Amniotic epithelial cell (primary cell): ENCODE data around the gene C15orf40.

Experiments used
- DNase-seq: peaks from one replicate; pipeline ENCODE4 v3.0.0-alpha.2; 2010; ENCODE audit warnings: low read depth

C15orf40 gene

GRCh38 chr15:82993144-82993543 is 18.3 kb downstream of the C15orf40 start:
- DNase-seq, result no peak

- DNase-seq, result no peak
Measured at GRCh38 chr15:82992436-82992998, 18.9 kb downstream of the C15orf40 start.

- DNase-seq, result peak; percentile 23
Measured at GRCh38 chr15:82986442-82986780, 25.0 kb downstream of the C15orf40 start.

DNA sequence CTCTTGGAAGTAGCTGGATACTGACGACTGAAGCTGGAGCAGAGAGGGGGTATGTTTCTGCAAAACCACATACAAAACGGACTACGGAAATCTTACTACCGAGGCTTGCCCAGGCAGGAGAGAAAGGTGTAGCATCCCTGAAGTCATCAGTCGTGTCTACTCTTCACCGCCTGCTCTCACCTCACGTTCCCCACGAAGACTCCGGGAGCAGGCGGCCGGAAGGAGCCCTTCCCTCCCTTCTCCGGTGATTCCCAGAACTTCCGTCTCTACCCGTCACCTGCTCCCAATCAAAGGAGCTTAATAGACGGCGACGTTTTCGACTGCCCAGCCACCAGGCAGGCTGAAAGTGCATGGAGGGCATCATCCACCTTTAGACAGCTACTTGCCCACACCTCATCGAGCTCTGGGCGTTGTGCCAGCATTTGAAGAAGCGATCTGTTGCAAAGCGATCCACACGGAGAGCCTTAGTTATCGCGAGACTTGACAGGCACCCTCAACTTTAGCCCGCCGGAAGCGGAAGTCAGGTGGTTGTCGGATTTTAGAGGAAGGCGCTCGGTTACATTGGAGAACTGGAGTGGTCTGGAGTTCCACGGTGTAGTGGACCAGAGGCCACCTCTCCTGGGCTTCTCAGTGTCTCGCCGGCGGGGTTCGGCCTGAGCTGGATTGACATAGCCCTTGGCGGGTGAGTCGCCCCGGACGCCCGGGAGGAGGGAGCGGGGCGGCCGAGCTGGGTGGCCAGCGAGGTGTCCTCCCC is 25.6 kb downstream of the C15orf40 start, which contains the start of gene RAMAC:
Gene RAMAC, plus strand, starts transcription at position 523 of the 754 bp plus-strand sequence. CDS start 2,809 bp downstream, outside the sequence.
- DNase-seq, result peak; percentile 94

DNA sequence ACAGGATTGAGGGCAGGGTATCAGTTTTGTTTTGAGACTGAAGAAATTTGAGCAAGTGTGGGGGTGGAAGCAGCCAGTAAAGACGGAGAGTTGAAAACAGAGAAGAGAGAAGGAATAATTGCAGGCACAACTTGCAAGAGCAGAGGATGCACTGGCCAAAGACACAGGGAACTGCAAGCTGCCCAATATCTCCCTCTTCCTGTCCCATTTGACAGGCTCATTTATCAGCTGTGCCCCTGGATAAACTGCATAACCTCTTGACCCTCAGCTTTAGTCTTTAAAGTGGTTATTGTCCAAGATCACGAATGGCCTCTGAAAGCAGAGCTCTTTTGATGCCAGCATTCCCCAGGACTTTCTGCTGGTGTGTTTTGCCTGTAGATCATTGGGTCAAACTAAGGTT is 30.5 kb downstream of the C15orf40 start:
- no peak for DNase-seq

DNA sequence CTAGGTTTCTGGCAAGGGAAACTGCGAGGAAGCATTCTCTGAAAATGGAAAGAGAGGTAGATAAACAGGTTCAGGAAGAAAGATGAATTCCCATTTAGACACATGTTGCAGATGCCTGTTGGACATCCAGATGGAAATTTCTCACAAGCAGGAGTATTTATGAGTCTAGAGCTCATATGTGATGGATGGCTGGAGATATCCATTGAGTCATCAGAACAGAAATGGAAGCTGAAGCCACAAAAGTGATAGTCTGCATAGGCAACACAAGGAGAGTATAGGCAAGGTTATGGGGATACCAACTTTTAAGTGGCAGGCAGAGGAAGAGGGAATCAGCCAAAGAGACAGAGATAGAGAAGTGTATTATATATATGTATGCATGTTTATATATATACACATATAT is 31.7 kb downstream of the C15orf40 start:
- peak; percentile 83 for DNase-seq

DNA sequence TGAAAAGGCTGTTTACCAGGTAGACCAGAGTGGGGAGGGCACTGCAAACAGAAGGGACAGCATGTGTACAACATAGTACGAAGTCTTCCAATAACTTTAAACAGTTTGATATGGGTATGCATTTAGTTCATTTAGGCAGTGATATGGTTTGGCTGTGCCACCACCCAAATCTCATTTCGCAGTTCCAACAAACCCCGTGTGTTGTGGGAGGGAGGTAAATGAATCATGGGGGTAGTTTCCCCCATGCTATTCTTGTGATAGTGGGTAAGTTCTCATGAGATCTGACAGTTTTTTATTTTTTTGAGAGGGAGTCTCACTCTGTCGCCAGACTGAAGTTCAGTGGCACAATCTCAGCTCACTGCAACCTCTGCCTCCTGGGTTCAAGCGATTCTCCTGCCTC is 33.0 kb downstream of the C15orf40 start:
- DNase-seq, result no peak

DNA sequence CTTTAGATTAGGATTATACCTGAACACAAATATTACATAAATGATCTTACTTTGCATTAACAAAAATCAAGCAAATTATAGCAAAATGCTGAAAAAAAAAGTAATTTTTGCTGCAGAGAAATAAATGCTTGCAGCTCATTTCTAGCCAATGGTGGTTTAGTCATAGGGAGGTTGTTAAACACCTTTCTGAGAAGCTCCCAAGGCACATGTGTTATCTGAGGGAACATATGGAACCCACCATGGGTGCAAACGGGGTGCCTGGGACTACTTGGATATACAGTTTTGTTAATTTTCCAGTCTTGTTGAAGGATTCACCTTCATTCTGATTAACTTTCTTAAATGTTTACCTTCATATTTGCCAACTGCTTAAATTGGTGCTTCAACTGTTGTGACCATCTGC is 34.4 kb downstream of the C15orf40 start:
- no peak for DNase-seq

DNA sequence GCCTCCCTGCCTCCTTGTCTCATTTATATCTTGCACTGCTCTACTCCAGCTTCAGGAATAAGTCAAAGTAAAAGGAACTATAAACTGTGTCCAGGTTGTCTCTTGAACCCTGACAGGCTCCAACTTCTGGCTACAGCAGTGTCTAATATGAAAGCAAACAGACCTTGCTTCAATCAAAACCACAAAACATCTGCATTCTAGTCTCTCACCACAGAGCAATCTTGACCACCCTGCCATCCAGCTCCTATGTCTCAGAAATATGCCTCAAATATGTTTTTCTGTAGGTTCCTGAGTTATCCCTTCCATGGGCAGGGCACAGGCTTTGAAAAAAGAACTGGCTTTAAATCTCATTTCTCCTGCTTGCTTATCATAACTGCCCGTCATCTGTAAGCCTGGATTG is 38.4 kb downstream of the C15orf40 start:
- DNase-seq, result peak; percentile 74

GRCh38 chr15:82971218-82971984 is 40.0 kb downstream of the C15orf40 start:
- DNase-seq, result peak; percentile 10

- DNase-seq, result peak; percentile 15
Measured at GRCh38 chr15:82970696-82971095, 40.7 kb downstream of the C15orf40 start.

DNA sequence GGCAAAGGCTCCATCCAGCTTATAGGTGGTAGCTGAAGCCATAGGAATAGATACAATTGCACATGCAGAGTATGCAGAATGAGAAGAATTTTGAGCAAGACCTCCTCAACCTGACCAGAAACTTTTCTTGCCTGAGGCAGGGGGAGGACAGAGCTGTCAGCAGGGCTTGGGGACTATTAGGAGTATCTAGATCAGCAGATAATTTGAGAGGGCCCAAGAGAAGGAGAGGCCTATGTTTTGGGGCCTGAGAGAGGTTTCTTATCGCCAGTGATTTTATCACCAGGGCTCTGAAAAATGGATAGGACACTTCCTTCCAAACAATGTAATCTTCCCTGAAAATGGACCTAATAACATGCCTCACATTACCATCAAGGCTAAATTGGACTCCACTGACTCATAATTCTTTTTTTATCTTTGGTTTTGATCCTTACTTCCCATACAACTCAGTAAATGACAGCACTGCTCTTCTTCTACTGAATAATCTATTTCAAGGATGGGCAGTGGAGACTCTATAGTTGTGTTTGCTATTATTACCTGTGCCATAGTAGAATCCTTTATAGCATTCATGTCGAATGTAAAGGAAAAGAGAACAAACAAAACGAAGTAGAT is 41.3 kb downstream of the C15orf40 start:
- peak; percentile 18 for DNase-seq

DNA sequence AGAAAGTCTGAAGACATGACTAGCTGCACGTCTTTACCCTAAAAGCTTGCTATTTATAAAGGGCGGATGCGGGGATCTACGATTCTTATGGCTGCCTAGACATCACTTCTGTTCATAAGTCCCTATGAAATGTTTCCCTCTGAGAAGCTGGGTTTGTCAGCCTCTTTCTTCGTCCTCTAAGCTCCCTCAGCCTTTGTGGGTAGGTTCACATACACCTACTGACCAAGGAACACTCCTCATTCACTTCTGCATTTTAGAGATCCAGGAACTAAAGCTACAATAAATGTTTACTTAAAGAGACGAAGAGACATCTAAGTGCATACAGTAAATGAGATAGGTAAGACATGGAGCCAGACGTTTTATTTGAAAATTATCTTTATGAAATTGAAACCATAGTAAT is 42.1 kb downstream of the C15orf40 start:
- no peak for DNase-seq

GRCh38 chr15:82968066-82968465 is 43.4 kb downstream of the C15orf40 start:
- peak; percentile 93 for DNase-seq

GRCh38 chr15:82966671-82967071 is 44.8 kb downstream of the C15orf40 start:
- DNase-seq, result no peak

DNA sequence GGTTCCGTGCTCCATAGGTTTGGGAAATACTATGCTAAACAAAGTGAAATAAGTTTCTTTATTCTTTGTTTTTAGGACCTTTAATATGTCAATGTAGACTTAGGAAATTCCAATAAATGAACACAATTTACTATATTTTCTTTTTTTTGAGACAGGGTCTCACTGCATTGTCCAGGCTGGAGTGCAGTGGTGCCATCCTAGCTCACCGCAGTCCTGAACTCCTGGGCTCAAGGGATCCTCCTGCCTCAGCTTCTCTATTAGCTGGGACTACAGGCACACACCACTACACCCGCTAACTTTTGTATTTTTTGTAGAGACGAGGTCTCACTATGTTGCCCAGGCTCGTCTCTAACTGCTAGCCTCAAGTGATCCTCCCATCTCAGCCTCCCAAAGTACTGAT is 46.5 kb downstream of the C15orf40 start:
- no peak for DNase-seq

GRCh38 chr15:82963471-82964341 is 47.7 kb downstream of the C15orf40 start:
- DNase-seq, result peak; percentile 33

GRCh38 chr15:82960766-82961165 is 50.7 kb downstream of the C15orf40 start:
- DNase-seq, result no peak

DNA sequence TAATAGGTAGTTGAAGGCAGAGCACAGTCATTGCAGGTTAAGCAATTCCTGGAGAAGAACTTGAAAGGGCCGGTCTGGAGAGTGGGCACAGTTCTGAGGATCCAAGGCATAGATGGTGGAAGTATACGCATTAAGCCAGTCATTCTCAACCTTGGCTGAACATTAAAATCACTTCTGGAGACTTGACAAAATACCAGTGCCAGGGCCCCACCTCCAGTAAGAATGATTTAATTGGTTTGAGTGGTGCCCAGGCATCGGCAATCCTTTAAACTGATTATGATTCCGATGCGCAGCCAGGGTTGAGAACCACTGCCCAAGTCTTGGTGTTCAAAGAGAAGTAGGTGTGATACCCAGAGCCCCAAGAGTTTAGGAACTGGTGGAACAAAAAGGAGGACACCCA is 52.0 kb downstream of the C15orf40 start:
- DNase-seq, result no peak

DNA sequence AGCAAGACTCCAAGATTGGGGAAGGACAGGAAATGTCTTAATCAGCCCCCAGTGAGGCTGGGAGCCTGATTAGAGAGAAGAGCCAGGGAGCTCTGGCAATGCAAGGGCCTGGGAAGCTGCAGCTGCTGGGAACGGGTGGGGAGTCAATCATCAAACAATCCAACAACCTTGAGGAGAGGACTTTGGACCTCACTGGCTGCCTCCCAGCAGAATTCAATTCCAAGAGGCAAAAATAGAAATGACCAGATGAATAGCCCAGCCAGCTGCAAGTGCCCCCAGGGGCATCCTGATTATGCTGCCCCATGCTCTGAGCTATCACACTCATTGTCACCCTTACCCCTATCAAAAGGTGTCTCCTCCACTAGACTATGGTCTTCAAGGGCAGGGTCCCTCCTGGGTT is 52.8 kb downstream of the C15orf40 start:
- DNase-seq, result no peak

GRCh38 chr15:82952158-82953081 is 59.0 kb downstream of the C15orf40 start, which contains the start of gene HOMER2:
Gene HOMER2 (minus strand): TSS chr15:82952720. CDS start chr15:82952535, 185 bp downstream.
- DNase-seq, result no peak
